ENCODE measurements around the gene SCML2.
"Not testable (repeated sequence)": the region's sequence is repeated elsewhere in the genome, so short reads cannot be mapped to it uniquely, and the experiment has no call there.

SCML2 gene

GRCh38 chrX:18354369-18355223 is at the start of gene SCML2:
SCML2 (minus strand) TSS chrX:18354688; CDS start chrX:18334071, 20,617 bp downstream.
- H3K27me3 ChIP-seq (ENCODE audit: control insufficient read depth in 1 of 2, insufficient read depth in 2 of 2, low read length in 2 of 2): no peaks in the 10 kb centered on the region
- no peaks in the 10 kb centered on the region for H3K4me1 ChIP-seq (ENCODE audit: control insufficient read depth, insufficient read depth, low read length)
- H3K9ac ChIP-seq (ENCODE audit: low read length in 2 of 2): peak within 1 kb of the TSS; percentile 21 to 60
- H3K36me3 ChIP-seq (ENCODE audit: control insufficient read depth in 2 of 2, insufficient read depth in 2 of 2, low read length in 2 of 2): no peaks in the 10 kb centered on the region
- peak within 1 kb of the TSS; percentile 69 to 72 for H3K4me3 ChIP-seq (ENCODE audit: low read length in 2 of 2)
- H3K9me3 ChIP-seq (ENCODE audit: control insufficient read depth in 2 of 2, low read length in 2 of 2): no peaks in the 10 kb centered on the region
- no peak within 1 kb of the TSS for H3K27ac ChIP-seq (ENCODE audit: low read length)

- Histone ChIP-seq H3K9ac (ENCODE audit: low read length in 2 of 2) (no peak overlapping the region), H3K36me3 (ENCODE audit: control insufficient read depth in 2 of 2, insufficient read depth in 2 of 2, low read length in 2 of 2) (no peaks in the 10 kb centered on the region), H3K4me3 (ENCODE audit: low read length in 2 of 2) (no peak overlapping the region), H3K27me3 (ENCODE audit: control insufficient read depth in 1 of 2, insufficient read depth in 2 of 2, low read length in 2 of 2) (peaks cover 0 to 8% of the 10 kb centered on the region in 2 donors), H3K4me1 (ENCODE audit: control insufficient read depth, insufficient read depth, low read length) (no peaks in the 10 kb centered on the region), H3K9me3 (ENCODE audit: control insufficient read depth in 2 of 2, low read length in 2 of 2) (peaks cover 0 to 2% of the 10 kb centered on the region in 2 donors), H3K27ac (ENCODE audit: low read length) (no peak overlapping the region)
These were observed 47.3 kb upstream of the SCML2 start for GRCh38 chrX:18401848-18402213.

- H3K4me3 ChIP-seq (ENCODE audit: low read length in 2 of 2): no peak overlapping the region
- H3K9ac ChIP-seq (ENCODE audit: low read length in 2 of 2): no peak overlapping the region
- no peak overlapping the region for H3K27ac ChIP-seq (ENCODE audit: low read length)
- no peaks in the 10 kb centered on the region for H3K9me3 ChIP-seq (ENCODE audit: control insufficient read depth in 2 of 2, low read length in 2 of 2)
- H3K36me3 ChIP-seq (ENCODE audit: control insufficient read depth in 2 of 2, insufficient read depth in 2 of 2, low read length in 2 of 2): no peaks in the 10 kb centered on the region
- H3K4me1 ChIP-seq (ENCODE audit: control insufficient read depth, insufficient read depth, low read length): no peaks in the 10 kb centered on the region
- peaks cover 0 to 3% of the 10 kb centered on the region in 2 donors for H3K27me3 ChIP-seq (ENCODE audit: control insufficient read depth in 1 of 2, insufficient read depth in 2 of 2, low read length in 2 of 2)
These were observed 40.0 kb upstream of the SCML2 start for GRCh38 chrX:18394477-18394876.

- Histone ChIP-seq H3K4me3 (ENCODE audit: low read length in 2 of 2) (no peak overlapping the region), H3K4me1 (ENCODE audit: control insufficient read depth, insufficient read depth, low read length) (no peaks in the 10 kb centered on the region), H3K9me3 (ENCODE audit: control insufficient read depth in 2 of 2, low read length in 2 of 2) (no peaks in the 10 kb centered on the region)
These were observed 36.6 kb upstream of the SCML2 start for GRCh38 chrX:18390941-18391538.

GRCh38 chrX:18389966-18390365 is 35.5 kb upstream of the SCML2 start:
- no peaks in the 10 kb centered on the region for H3K4me1 ChIP-seq (ENCODE audit: control insufficient read depth, insufficient read depth, low read length)
- no peaks in the 10 kb centered on the region for H3K9me3 ChIP-seq (ENCODE audit: control insufficient read depth in 2 of 2, low read length in 2 of 2)
- H3K4me3 ChIP-seq (ENCODE audit: low read length in 2 of 2): no peak overlapping the region
- H3K27ac ChIP-seq (ENCODE audit: low read length): no peak overlapping the region
- H3K27me3 ChIP-seq (ENCODE audit: control insufficient read depth in 1 of 2, insufficient read depth in 2 of 2, low read length in 2 of 2): no peaks in the 10 kb centered on the region
- no peak overlapping the region for H3K9ac ChIP-seq (ENCODE audit: low read length in 2 of 2)
- H3K36me3 ChIP-seq (ENCODE audit: control insufficient read depth in 2 of 2, insufficient read depth in 2 of 2, low read length in 2 of 2): no peaks in the 10 kb centered on the region

More at GRCh38 chrX:18390941-18391538, 36.6 kb upstream of the SCML2 start:
- H3K27me3 ChIP-seq (ENCODE audit: control insufficient read depth in 1 of 2, insufficient read depth in 2 of 2, low read length in 2 of 2): no peaks in the 10 kb centered on the region
- no peak overlapping the region for H3K27ac ChIP-seq (ENCODE audit: low read length)
- H3K36me3 ChIP-seq (ENCODE audit: control insufficient read depth in 2 of 2, insufficient read depth in 2 of 2, low read length in 2 of 2): no peaks in the 10 kb centered on the region
- no peak overlapping the region for H3K9ac ChIP-seq (ENCODE audit: low read length in 2 of 2)

GRCh38 chrX:18377796-18378195 is 23.3 kb upstream of the SCML2 start:
- Histone ChIP-seq H3K9me3 (ENCODE audit: control insufficient read depth in 2 of 2, low read length in 2 of 2) (no peaks in the 10 kb centered on the region), H3K27me3 (ENCODE audit: control insufficient read depth in 1 of 2, insufficient read depth in 2 of 2, low read length in 2 of 2) (peaks cover 0 to 1% of the 10 kb centered on the region in 2 donors), H3K9ac (ENCODE audit: low read length in 2 of 2) (no peak overlapping the region), H3K4me3 (ENCODE audit: low read length in 2 of 2) (no peak overlapping the region), H3K36me3 (ENCODE audit: control insufficient read depth in 2 of 2, insufficient read depth in 2 of 2, low read length in 2 of 2) (no peaks in the 10 kb centered on the region), H3K27ac (ENCODE audit: low read length) (no peak overlapping the region), H3K4me1 (ENCODE audit: control insufficient read depth, insufficient read depth, low read length) (no peaks in the 10 kb centered on the region)

- H3K36me3 ChIP-seq (ENCODE audit: control insufficient read depth in 2 of 2, insufficient read depth in 2 of 2, low read length in 2 of 2); H3K4me3 ChIP-seq (ENCODE audit: low read length in 2 of 2); H3K9me3 ChIP-seq (ENCODE audit: control insufficient read depth in 2 of 2, low read length in 2 of 2); H3K27ac ChIP-seq (ENCODE audit: low read length); H3K27me3 ChIP-seq (ENCODE audit: control insufficient read depth in 1 of 2, insufficient read depth in 2 of 2, low read length in 2 of 2); H3K9ac ChIP-seq (ENCODE audit: low read length in 2 of 2); H3K4me1 ChIP-seq (ENCODE audit: control insufficient read depth, insufficient read depth, low read length): not testable (repeated sequence)
These were observed 20.8 kb upstream of the SCML2 start for GRCh38 chrX:18375131-18375805.

- H3K9ac ChIP-seq (ENCODE audit: low read length in 2 of 2); H3K27ac ChIP-seq (ENCODE audit: low read length); H3K27me3 ChIP-seq (ENCODE audit: control insufficient read depth in 1 of 2, insufficient read depth in 2 of 2, low read length in 2 of 2); H3K9me3 ChIP-seq (ENCODE audit: control insufficient read depth in 2 of 2, low read length in 2 of 2); H3K4me3 ChIP-seq (ENCODE audit: low read length in 2 of 2); H3K4me1 ChIP-seq (ENCODE audit: control insufficient read depth, insufficient read depth, low read length); H3K36me3 ChIP-seq (ENCODE audit: control insufficient read depth in 2 of 2, insufficient read depth in 2 of 2, low read length in 2 of 2): not testable (repeated sequence)
These were observed 14.6 kb upstream of the SCML2 start for GRCh38 chrX:18369096-18369495.

- Histone ChIP-seq H3K27ac (ENCODE audit: low read length) (no peak overlapping the region), H3K4me1 (ENCODE audit: control insufficient read depth, insufficient read depth, low read length) (no peaks in the 10 kb centered on the region), H3K9ac (ENCODE audit: low read length in 2 of 2) (no peak overlapping the region), H3K9me3 (ENCODE audit: control insufficient read depth in 2 of 2, low read length in 2 of 2) (no peaks in the 10 kb centered on the region), H3K4me3 (ENCODE audit: low read length in 2 of 2) (no peak overlapping the region), H3K36me3 (ENCODE audit: control insufficient read depth in 2 of 2, insufficient read depth in 2 of 2, low read length in 2 of 2) (no peaks in the 10 kb centered on the region), H3K27me3 (ENCODE audit: control insufficient read depth in 1 of 2, insufficient read depth in 2 of 2, low read length in 2 of 2) (peaks cover 0 to 2% of the 10 kb centered on the region in 2 donors)
These were observed 13.9 kb upstream of the SCML2 start for GRCh38 chrX:18368402-18368801.

- H3K27ac ChIP-seq (ENCODE audit: low read length): no peak overlapping the region
These were observed 6.4 kb upstream of the SCML2 start for GRCh38 chrX:18360867-18361266.

More at GRCh38 chrX:18360867-18361266, 6.4 kb upstream of the SCML2 start:
- H3K4me1 ChIP-seq (ENCODE audit: control insufficient read depth, insufficient read depth, low read length): no peaks in the 10 kb centered on the region
- peaks cover 0 to 3% of the 10 kb centered on the region in 2 donors for H3K27me3 ChIP-seq (ENCODE audit: control insufficient read depth in 1 of 2, insufficient read depth in 2 of 2, low read length in 2 of 2)
- H3K4me3 ChIP-seq (ENCODE audit: low read length in 2 of 2): no peak overlapping the region
- H3K9ac ChIP-seq (ENCODE audit: low read length in 2 of 2): no peak overlapping the region
- H3K36me3 ChIP-seq (ENCODE audit: control insufficient read depth in 2 of 2, insufficient read depth in 2 of 2, low read length in 2 of 2): no peaks in the 10 kb centered on the region
- H3K9me3 ChIP-seq (ENCODE audit: control insufficient read depth in 2 of 2, low read length in 2 of 2): no peaks in the 10 kb centered on the region

Measured in stomach smooth muscle (tissue), 2 donors.